GM23338 (cell line): ENCODE measurements around the gene RFXANK. TPM values are rescaled to one million over a fixed set of nuclear protein-coding genes. Genes with fewer than 3 reads are reported as not detected.

Experiments
- ATAC-seq: fragments of 200-7000 bp; cut with Tn5 transposase; 3 replicates; pipeline ENCODE4 v1.9.1; 2020
- DNase-seq: peaks from one replicate; pipeline ENCODE4 v3.0.0-alpha.2; 2015; ENCODE audit warnings: low spot score
- H2AFZ ChIP-seq: fragments of 200-600 bp; sonication (generic); 2 replicates; pipeline ENCODE4 v1.8.0; 2016; ENCODE audit warnings: antibody characterized with exemption, mild to moderate bottlenecking, moderate library complexity
- H3F3A ChIP-seq: fragments of 200-600 bp; sonication (generic); replicated peaks from 2 replicates; pipeline ENCODE4 v1.8.0; 2017; ENCODE audit warnings: antibody characterized with exemption, mixed run types, low read depth
- H3K27ac ChIP-seq: fragments of 200-600 bp; sonication (generic); 2 replicates; pipeline ENCODE4 v1.6.1; 2016; ENCODE audit warnings: low read depth
- H3K27me3 ChIP-seq: fragments of 200-600 bp; sonication (generic); 2 replicates; pipeline ENCODE4 v1.8.0; 2016; ENCODE audit warnings: mild to moderate bottlenecking, mixed run types, moderate library complexity; ENCODE audit not compliant: insufficient read depth
- H3K36me3 ChIP-seq: fragments of 200-600 bp; sonication (generic); 2 replicates; pipeline ENCODE4 v1.8.0; 2016; ENCODE audit warnings: mild to moderate bottlenecking; ENCODE audit not compliant: insufficient read depth
- H3K4me1 ChIP-seq: fragments of 200-600 bp; sonication (generic); 2 replicates; pipeline ENCODE4 v1.8.0; 2016; ENCODE audit warnings: mild to moderate bottlenecking, moderate library complexity; ENCODE audit not compliant: insufficient read depth
- H3K4me2 ChIP-seq: fragments of 200-600 bp; sonication (generic); 2 replicates; pipeline ENCODE4 v1.7.1; 2017; ENCODE audit warnings: mixed run types
- H3K4me3 ChIP-seq: fragments of 200-600 bp; sonication (generic); 2 replicates; pipeline ENCODE4 v1.6.1; 2016; ENCODE audit warnings: mixed run types
- H3K79me2 ChIP-seq: fragments of 200-600 bp; sonication (generic); replicated peaks from 2 replicates; pipeline ENCODE4 v1.8.0; 2017; ENCODE audit warnings: mild to moderate bottlenecking; ENCODE audit not compliant: insufficient read depth
- H3K9me2 ChIP-seq: fragments of 200-600 bp; sonication (generic); 2 replicates; pipeline ENCODE4 v1.8.0; 2017; ENCODE audit not compliant: insufficient read depth
- H4K20me1 ChIP-seq: fragments of 200-600 bp; sonication (generic); replicated peaks from 2 replicates; pipeline ENCODE4 v1.8.0; 2017; ENCODE audit warnings: mild to moderate bottlenecking; ENCODE audit not compliant: insufficient read depth
- H3K27ac Mint-ChIP-seq: 2 replicates; pipeline ENCODE4 v1.8.0; 2020; ENCODE audit warnings: inconsistent platforms, mild to moderate bottlenecking, moderate library complexity, mixed read lengths
- H3K27me3 Mint-ChIP-seq: 3 replicates; pipeline ENCODE4 v1.8.0; 2022; ENCODE audit warnings: low read depth, mild to moderate bottlenecking, moderate library complexity, mixed read lengths, inconsistent platforms; ENCODE audit not compliant: insufficient read depth, poor library complexity
- H3K36me3 Mint-ChIP-seq: 3 replicates; pipeline ENCODE4 v1.8.0; 2021; ENCODE audit warnings: low read depth, mild to moderate bottlenecking, inconsistent platforms, moderate library complexity, mixed read lengths
- H3K4me1 Mint-ChIP-seq: 3 replicates; pipeline ENCODE4 v1.8.0; 2020; ENCODE audit warnings: mild to moderate bottlenecking, inconsistent platforms, mixed read lengths
- H3K4me3 Mint-ChIP-seq: 3 replicates; pipeline ENCODE4 v1.8.0; 2021; ENCODE audit warnings: moderate library complexity, mild to moderate bottlenecking, inconsistent platforms, mixed read lengths
- H3K9me3 Mint-ChIP-seq: 3 replicates; pipeline ENCODE4 v1.8.0; 2020; ENCODE audit warnings: moderate library complexity, mild to moderate bottlenecking, inconsistent platforms, mixed read lengths
- CREB1 ChIP-seq: fragments of 250-450 bp; sonication (Bioruptor Pico); IDR thresholded peaks from 2 replicates; pipeline ENCODE4 v1.5.0; 2020; ENCODE audit warnings: low read depth, mild to moderate bottlenecking, moderate library complexity
- EZH2 ChIP-seq: fragments of 200-600 bp; sonication (generic); IDR thresholded peaks from one replicate; pipeline ENCODE4 v1.8.0; 2017; ENCODE audit warnings: antibody characterized with exemption, mild to moderate bottlenecking, low read depth; ENCODE audit not compliant: unreplicated experiment
- EZH2phosphoT487 ChIP-seq: fragments of 200-600 bp; sonication (generic); IDR thresholded peaks from one replicate; pipeline ENCODE4 v1.8.1; 2018; ENCODE audit warnings: antibody characterized with exemption; ENCODE audit not compliant: unreplicated experiment
- JUNB ChIP-seq: IDR thresholded peaks from one replicate; pipeline ENCODE4 v1.6.1; 2016; ENCODE audit warnings: antibody characterized with exemption; ENCODE audit not compliant: unreplicated experiment
- NANOG ChIP-seq: IDR thresholded peaks from 2 replicates; pipeline ENCODE4 v1.6.1; 2016; ENCODE audit warnings: antibody characterized with exemption, borderline replicate concordance
- POLR2AphosphoS5 ChIP-seq: IDR thresholded peaks from 2 replicates; pipeline ENCODE4 v1.6.1; 2016; ENCODE audit warnings: antibody characterized with exemption, low read depth
- STAT1 ChIP-seq: IDR thresholded peaks from one replicate; pipeline ENCODE4 v1.6.1; 2016; ENCODE audit warnings: antibody characterized with exemption; ENCODE audit not compliant: unreplicated experiment
- ZNF114 ChIP-seq: fragments of 250-450 bp; sonication (Bioruptor Pico); IDR thresholded peaks from 2 replicates; pipeline ENCODE4 v1.5.0; 2020; ENCODE audit warnings: mild to moderate bottlenecking, moderate library complexity
- ZNF331 ChIP-seq: fragments of 250-450 bp; sonication (Bioruptor Pico); IDR thresholded peaks from 2 replicates; pipeline ENCODE4 v1.5.0; 2020; ENCODE audit warnings: low read depth, mild to moderate bottlenecking, moderate library complexity
- polyA plus RNA-seq: library from polyadenylated mRNA; unstranded; fragments of >200 nt; fragmentation: Nextera tagmentation; extraction: Ambion mirVana; gene quantifications from 2 replicates; pipeline ENCODE4 v1.2.1, GENCODE V29; 2016
- total RNA-seq: library from RNA; depleted of rRNA; stranded (reverse); fragments of >200 nt; shearing (Covaris generic); gene quantifications from 2 replicates; pipeline ENCODE4 v1.2.3, GENCODE V29; 2014
- TF ChIP-seq, protein P1 (sequence below), 2 experiments: fragments of 200-600 bp in 1 of 2; sonication (generic) in 1 of 2; conservative IDR thresholded peaks; 2 replicates each; pipeline versions ENCODE4 v1.5.1 to v1.6.1; 2016 to 2017; ENCODE audit warnings: antibody characterized with exemption in 2 of 2, low read depth in 2 of 2, mild to moderate bottlenecking in 2 of 2, moderate library complexity in 1 of 2
- TF ChIP-seq, protein P2 (sequence below): IDR thresholded peaks from one replicate; pipeline ENCODE4 v1.6.1; 2018; ENCODE audit warnings: antibody characterized with exemption; ENCODE audit not compliant: unreplicated experiment
- TF ChIP-seq, protein P3 (sequence below): fragments of 250-450 bp; sonication (Bioruptor Pico); IDR thresholded peaks from 2 replicates; pipeline ENCODE4 v1.5.0; 2020; ENCODE audit warnings: mild to moderate bottlenecking, moderate library complexity
- TF ChIP-seq, protein P4 (sequence below): IDR thresholded peaks from 2 replicates; pipeline ENCODE4 v1.6.1; 2016; ENCODE audit warnings: antibody characterized with exemption

Gene RFXANK
- total and polyA plus RNA-seq, 2 experiments from 2014 or later = 54.3 to 124 TPM

GRCh38 chr19:19202707-19203011, 10.6 kb downstream of the RFXANK start:
- peaks cover 34% of the 10 kb centered on the region for H3K36me3 Mint-ChIP-seq
- TF ChIP-seq ZNF331 (CRISPR knock-in tag) (no peak), STAT1 (no peak), JUNB (no peak), EZH2 (no peak), POLR2AphosphoS5 (no peak; the same call in 1 of the 2 replicates), CREB1 (CRISPR knock-in tag) (no peak), NANOG (no peak), ZNF114 (CRISPR knock-in tag) (no peak), EZH2phosphoT487 (no peak)
- TF ChIP-seq, protein P1, sequence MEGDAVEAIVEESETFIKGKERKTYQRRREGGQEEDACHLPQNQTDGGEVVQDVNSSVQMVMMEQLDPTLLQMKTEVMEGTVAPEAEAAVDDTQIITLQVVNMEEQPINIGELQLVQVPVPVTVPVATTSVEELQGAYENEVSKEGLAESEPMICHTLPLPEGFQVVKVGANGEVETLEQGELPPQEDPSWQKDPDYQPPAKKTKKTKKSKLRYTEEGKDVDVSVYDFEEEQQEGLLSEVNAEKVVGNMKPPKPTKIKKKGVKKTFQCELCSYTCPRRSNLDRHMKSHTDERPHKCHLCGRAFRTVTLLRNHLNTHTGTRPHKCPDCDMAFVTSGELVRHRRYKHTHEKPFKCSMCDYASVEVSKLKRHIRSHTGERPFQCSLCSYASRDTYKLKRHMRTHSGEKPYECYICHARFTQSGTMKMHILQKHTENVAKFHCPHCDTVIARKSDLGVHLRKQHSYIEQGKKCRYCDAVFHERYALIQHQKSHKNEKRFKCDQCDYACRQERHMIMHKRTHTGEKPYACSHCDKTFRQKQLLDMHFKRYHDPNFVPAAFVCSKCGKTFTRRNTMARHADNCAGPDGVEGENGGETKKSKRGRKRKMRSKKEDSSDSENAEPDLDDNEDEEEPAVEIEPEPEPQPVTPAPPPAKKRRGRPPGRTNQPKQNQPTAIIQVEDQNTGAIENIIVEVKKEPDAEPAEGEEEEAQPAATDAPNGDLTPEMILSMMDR (conservative IDR thresholded peaks at IDR 0.05; ENCODE audit: low read depth in 2 of 2) = no peak
- TF ChIP-seq, protein P2, sequence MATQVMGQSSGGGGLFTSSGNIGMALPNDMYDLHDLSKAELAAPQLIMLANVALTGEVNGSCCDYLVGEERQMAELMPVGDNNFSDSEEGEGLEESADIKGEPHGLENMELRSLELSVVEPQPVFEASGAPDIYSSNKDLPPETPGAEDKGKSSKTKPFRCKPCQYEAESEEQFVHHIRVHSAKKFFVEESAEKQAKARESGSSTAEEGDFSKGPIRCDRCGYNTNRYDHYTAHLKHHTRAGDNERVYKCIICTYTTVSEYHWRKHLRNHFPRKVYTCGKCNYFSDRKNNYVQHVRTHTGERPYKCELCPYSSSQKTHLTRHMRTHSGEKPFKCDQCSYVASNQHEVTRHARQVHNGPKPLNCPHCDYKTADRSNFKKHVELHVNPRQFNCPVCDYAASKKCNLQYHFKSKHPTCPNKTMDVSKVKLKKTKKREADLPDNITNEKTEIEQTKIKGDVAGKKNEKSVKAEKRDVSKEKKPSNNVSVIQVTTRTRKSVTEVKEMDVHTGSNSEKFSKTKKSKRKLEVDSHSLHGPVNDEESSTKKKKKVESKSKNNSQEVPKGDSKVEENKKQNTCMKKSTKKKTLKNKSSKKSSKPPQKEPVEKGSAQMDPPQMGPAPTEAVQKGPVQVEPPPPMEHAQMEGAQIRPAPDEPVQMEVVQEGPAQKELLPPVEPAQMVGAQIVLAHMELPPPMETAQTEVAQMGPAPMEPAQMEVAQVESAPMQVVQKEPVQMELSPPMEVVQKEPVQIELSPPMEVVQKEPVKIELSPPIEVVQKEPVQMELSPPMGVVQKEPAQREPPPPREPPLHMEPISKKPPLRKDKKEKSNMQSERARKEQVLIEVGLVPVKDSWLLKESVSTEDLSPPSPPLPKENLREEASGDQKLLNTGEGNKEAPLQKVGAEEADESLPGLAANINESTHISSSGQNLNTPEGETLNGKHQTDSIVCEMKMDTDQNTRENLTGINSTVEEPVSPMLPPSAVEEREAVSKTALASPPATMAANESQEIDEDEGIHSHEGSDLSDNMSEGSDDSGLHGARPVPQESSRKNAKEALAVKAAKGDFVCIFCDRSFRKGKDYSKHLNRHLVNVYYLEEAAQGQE = no peak
- TF ChIP-seq, protein P3, sequence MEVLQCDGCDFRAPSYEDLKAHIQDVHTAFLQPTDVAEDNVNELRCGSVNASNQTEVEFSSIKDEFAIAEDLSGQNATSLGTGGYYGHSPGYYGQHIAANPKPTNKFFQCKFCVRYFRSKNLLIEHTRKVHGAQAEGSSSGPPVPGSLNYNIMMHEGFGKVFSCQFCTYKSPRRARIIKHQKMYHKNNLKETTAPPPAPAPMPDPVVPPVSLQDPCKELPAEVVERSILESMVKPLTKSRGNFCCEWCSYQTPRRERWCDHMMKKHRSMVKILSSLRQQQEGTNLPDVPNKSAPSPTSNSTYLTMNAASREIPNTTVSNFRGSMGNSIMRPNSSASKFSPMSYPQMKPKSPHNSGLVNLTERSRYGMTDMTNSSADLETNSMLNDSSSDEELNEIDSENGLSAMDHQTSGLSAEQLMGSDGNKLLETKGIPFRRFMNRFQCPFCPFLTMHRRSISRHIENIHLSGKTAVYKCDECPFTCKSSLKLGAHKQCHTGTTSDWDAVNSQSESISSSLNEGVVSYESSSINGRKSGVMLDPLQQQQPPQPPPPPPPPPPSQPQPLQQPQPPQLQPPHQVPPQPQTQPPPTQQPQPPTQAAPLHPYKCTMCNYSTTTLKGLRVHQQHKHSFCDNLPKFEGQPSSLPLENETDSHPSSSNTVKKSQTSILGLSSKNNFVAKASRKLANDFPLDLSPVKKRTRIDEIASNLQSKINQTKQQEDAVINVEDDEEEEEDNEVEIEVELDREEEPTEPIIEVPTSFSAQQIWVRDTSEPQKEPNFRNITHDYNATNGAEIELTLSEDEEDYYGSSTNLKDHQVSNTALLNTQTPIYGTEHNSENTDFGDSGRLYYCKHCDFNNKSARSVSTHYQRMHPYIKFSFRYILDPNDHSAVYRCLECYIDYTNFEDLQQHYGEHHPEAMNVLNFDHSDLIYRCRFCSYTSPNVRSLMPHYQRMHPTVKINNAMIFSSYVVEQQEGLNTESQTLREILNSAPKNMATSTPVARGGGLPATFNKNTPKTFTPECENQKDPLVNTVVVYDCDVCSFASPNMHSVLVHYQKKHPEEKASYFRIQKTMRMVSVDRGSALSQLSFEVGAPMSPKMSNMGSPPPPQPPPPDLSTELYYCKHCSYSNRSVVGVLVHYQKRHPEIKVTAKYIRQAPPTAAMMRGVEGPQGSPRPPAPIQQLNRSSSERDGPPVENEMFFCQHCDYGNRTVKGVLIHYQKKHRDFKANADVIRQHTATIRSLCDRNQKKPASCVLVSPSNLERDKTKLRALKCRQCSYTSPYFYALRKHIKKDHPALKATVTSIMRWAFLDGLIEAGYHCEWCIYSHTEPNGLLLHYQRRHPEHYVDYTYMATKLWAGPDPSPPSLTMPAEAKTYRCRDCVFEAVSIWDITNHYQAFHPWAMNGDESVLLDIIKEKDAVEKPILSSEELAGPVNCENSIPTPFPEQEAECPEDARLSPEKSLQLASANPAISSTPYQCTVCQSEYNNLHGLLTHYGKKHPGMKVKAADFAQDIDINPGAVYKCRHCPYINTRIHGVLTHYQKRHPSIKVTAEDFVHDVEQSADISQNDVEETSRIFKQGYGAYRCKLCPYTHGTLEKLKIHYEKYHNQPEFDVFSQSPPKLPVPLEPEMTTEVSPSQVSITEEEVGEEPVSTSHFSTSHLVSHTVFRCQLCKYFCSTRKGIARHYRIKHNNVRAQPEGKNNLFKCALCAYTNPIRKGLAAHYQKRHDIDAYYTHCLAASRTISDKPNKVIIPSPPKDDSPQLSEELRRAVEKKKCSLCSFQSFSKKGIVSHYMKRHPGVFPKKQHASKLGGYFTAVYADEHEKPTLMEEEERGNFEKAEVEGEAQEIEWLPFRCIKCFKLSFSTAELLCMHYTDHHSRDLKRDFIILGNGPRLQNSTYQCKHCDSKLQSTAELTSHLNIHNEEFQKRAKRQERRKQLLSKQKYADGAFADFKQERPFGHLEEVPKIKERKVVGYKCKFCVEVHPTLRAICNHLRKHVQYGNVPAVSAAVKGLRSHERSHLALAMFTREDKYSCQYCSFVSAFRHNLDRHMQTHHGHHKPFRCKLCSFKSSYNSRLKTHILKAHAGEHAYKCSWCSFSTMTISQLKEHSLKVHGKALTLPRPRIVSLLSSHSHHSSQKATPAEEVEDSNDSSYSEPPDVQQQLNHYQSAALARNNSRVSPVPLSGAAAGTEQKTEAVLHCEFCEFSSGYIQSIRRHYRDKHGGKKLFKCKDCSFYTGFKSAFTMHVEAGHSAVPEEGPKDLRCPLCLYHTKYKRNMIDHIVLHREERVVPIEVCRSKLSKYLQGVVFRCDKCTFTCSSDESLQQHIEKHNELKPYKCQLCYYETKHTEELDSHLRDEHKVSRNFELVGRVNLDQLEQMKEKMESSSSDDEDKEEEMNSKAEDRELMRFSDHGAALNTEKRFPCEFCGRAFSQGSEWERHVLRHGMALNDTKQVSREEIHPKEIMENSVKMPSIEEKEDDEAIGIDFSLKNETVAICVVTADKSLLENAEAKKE (CRISPR knock-in tag) = no peak
- TF ChIP-seq, protein P4, sequence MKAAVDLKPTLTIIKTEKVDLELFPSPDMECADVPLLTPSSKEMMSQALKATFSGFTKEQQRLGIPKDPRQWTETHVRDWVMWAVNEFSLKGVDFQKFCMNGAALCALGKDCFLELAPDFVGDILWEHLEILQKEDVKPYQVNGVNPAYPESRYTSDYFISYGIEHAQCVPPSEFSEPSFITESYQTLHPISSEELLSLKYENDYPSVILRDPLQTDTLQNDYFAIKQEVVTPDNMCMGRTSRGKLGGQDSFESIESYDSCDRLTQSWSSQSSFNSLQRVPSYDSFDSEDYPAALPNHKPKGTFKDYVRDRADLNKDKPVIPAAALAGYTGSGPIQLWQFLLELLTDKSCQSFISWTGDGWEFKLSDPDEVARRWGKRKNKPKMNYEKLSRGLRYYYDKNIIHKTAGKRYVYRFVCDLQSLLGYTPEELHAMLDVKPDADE = no peak
- Histone ChIP-seq H3K27me3 (peaks cover 37% of the 10 kb centered on the region), H3K4me1 (0 out of 2 replicates have a peak, but pooled peaks cover 6% of the 10 kb centered on the region), H3K27ac (no peak overlapping the region), H3K4me2 (peak overlapping the region; percentile 92), H4K20me1 (no peaks in the 10 kb centered on the region; the same call in 1 of the 2 replicates), H3F3A (0 out of 2 replicates have a peak, but pooled peaks cover 9% of the 10 kb centered on the region), H3K79me2 (no peaks in the 10 kb centered on the region), H2AFZ (peak overlapping the region; percentile 78; the same call in 1 of the 2 replicates), H3K36me3 (no peaks in the 10 kb centered on the region), H3K9me2 (no peaks in the 10 kb centered on the region), H3K4me3 (peak overlapping the region; percentile 96)
- peaks cover 55% of the 10 kb centered on the region for H3K27me3 Mint-ChIP-seq
- DNase-seq (no peak), ATAC-seq (peak; percentile 21)
- H3K9me3 Mint-ChIP-seq = peaks cover 4% of the 10 kb centered on the region; the same call in 2 of the 3 replicates
- H3K4me1 Mint-ChIP-seq = peaks cover 11% of the 10 kb centered on the region; the same call in 2 of the 3 replicates
- H3K4me3 Mint-ChIP-seq = peak overlapping the region; percentile 93
- H3K27ac Mint-ChIP-seq = 0 out of 2 replicates have a peak overlapping the region, but pooled peaks have one; percentile 93
